Neural progenitor cell (in vitro differentiated cells): ENCODE measurements around the gene SMYD3. TPM values are rescaled to one million over a fixed set of nuclear protein-coding genes. Genes with fewer than 3 reads are reported as not detected.

Experiments
- DNase-seq: peaks from one replicate; pipeline ENCODE4 v3.0.0-alpha.2; 2016; ENCODE audit warnings: low spot score
- H2AFZ ChIP-seq: fragments of 200-600 bp; sonication (generic); replicated peaks from 2 replicates; pipeline ENCODE4 v1.6.1; 2016; ENCODE audit warnings: antibody characterized with exemption
- H3F3A ChIP-seq: fragments of 200-600 bp; sonication (generic); 2 replicates; pipeline ENCODE4 v1.6.1; 2016; ENCODE audit warnings: antibody characterized with exemption, low read depth
- H3K27ac ChIP-seq: fragments of 200-600 bp; sonication (generic); 2 replicates; pipeline ENCODE4 v1.5.1; 2016; ENCODE audit warnings: mild to moderate bottlenecking
- H3K27me3 ChIP-seq: fragments of 200-600 bp; sonication (generic); 2 replicates; pipeline ENCODE4 v1.6.1; 2016; ENCODE audit warnings: mild to moderate bottlenecking, moderate library complexity
- H3K36me3 ChIP-seq: fragments of 200-600 bp; sonication (generic); 2 replicates; pipeline ENCODE4 v1.5.1; 2016
- H3K4me1 ChIP-seq: fragments of 200-600 bp; sonication (generic); 2 replicates; pipeline ENCODE4 v1.6.1; 2016; ENCODE audit warnings: mixed run types
- H3K4me2 ChIP-seq: fragments of 200-600 bp; sonication (generic); 2 replicates; pipeline ENCODE4 v1.6.1; 2016
- H3K4me3 ChIP-seq: fragments of 200-600 bp; sonication (generic); 2 replicates; pipeline ENCODE4 v1.5.1; 2016
- H3K79me2 ChIP-seq: fragments of 200-600 bp; sonication (generic); 2 replicates; pipeline ENCODE4 v1.6.1; 2016; ENCODE audit warnings: low read depth
- H3K9ac ChIP-seq: fragments of 200-600 bp; sonication (generic); 2 replicates; pipeline ENCODE4 v1.6.1; 2016
- H3K9me3 ChIP-seq: fragments of 200-600 bp; sonication (generic); 2 replicates; pipeline ENCODE4 v1.5.1; 2016; ENCODE audit warnings: low read depth
- H4K20me1 ChIP-seq: fragments of 200-600 bp; sonication (generic); 2 replicates; pipeline ENCODE4 v1.6.1; 2016; ENCODE audit warnings: low read depth
- H3K27ac Mint-ChIP-seq: 3 replicates; pipeline ENCODE4 v1.8.0; 2021; ENCODE audit warnings: mixed read lengths
- H3K27me3 Mint-ChIP-seq: 2 replicates; pipeline ENCODE4 v1.8.0; 2022; ENCODE audit warnings: low read depth, mild to moderate bottlenecking, inconsistent platforms, moderate library complexity, mixed read lengths; ENCODE audit not compliant: insufficient read depth
- H3K36me3 Mint-ChIP-seq: 3 replicates; pipeline ENCODE4 v1.8.0; 2021; ENCODE audit warnings: mixed read lengths
- H3K4me1 Mint-ChIP-seq: 3 replicates; pipeline ENCODE4 v1.8.0; 2021; ENCODE audit warnings: mixed read lengths
- H3K4me3 Mint-ChIP-seq: 3 replicates; pipeline ENCODE4 v1.8.0; 2021; ENCODE audit warnings: mild to moderate bottlenecking, moderate library complexity, mixed read lengths
- H3K9me3 Mint-ChIP-seq: 3 replicates; pipeline ENCODE4 v1.8.0; 2020; ENCODE audit warnings: mixed read lengths
- CTCF ChIP-seq: fragments of 200-600 bp; sonication (generic); IDR thresholded peaks from 2 replicates; pipeline ENCODE4 v1.5.1; 2017; ENCODE audit warnings: antibody characterized with exemption, mild to moderate bottlenecking
- EZH2 ChIP-seq: fragments of 200-600 bp; sonication (generic); IDR thresholded peaks from 2 replicates; pipeline ENCODE4 v1.6.1; 2017; ENCODE audit warnings: antibody characterized with exemption, mild to moderate bottlenecking, moderate library complexity
- EZH2phosphoT487 ChIP-seq: fragments of 200-600 bp; sonication (generic); IDR thresholded peaks from 2 replicates; pipeline ENCODE4 v1.6.1; 2017; ENCODE audit warnings: antibody characterized with exemption
- total RNA-seq: library from RNA; depleted of rRNA; stranded (reverse); fragments of >200 nt; gene quantifications from 2 replicates; pipeline ENCODE4 v1.2.3, GENCODE V29; 2015; ENCODE audit warnings: low replicate concordance

Gene SMYD3
- total RNA-seq, 1 donor from 2014 or later: 43.2 TPM

- Mint-ChIP-seq H3K27ac (no peak overlapping the region), H3K4me3 (no peak overlapping the region)
Measured at GRCh38 chr1:246037832-246038231, 469.2 kb downstream of the SMYD3 start.

GRCh38 chr1:246036175-246036574 is 470.9 kb downstream of the SMYD3 start:
- Histone ChIP-seq H3K36me3 (no peaks in the 10 kb centered on the region), H3K4me2 (no peak overlapping the region), H3F3A (no peaks in the 10 kb centered on the region), H3K4me1 (peaks cover 6% of the 10 kb centered on the region), H3K79me2 (no peaks in the 10 kb centered on the region), H3K27ac (no peak overlapping the region), H4K20me1 (no peaks in the 10 kb centered on the region), H2AFZ (no peak overlapping the region), H3K4me3 (no peak overlapping the region), H3K27me3 (no peaks in the 10 kb centered on the region), H3K9me3 (no peaks in the 10 kb centered on the region), H3K9ac (no peak overlapping the region)
- no peak overlapping the region for H3K27ac Mint-ChIP-seq
- H3K4me3 Mint-ChIP-seq: no peak overlapping the region
- no peak for DNase-seq
- H3K4me1 Mint-ChIP-seq: peaks cover 19% of the 10 kb centered on the region
- TF ChIP-seq EZH2 (no peak), CTCF (no peak), EZH2phosphoT487 (no peak)
- peaks cover 2% of the 10 kb centered on the region for H3K27me3 Mint-ChIP-seq
- H3K9me3 Mint-ChIP-seq: no peaks in the 10 kb centered on the region
- no peaks in the 10 kb centered on the region for H3K36me3 Mint-ChIP-seq

More at GRCh38 chr1:246037832-246038231, 469.2 kb downstream of the SMYD3 start:
- Mint-ChIP-seq H3K36me3 (no peaks in the 10 kb centered on the region), H3K4me1 (peaks cover 19% of the 10 kb centered on the region), H3K27me3 (peaks cover 2% of the 10 kb centered on the region), H3K9me3 (no peaks in the 10 kb centered on the region)
- no peak overlapping the region for H3K4me2 ChIP-seq
- H3K27me3 ChIP-seq: no peaks in the 10 kb centered on the region
- DNase-seq: no peak
- H3K36me3 ChIP-seq: no peaks in the 10 kb centered on the region
- H2AFZ ChIP-seq: no peak overlapping the region
- H3K79me2 ChIP-seq: no peaks in the 10 kb centered on the region
- TF ChIP-seq CTCF (no peak), EZH2phosphoT487 (no peak), EZH2 (no peak)
- H3K4me1 ChIP-seq: peaks cover 6% of the 10 kb centered on the region
- no peaks in the 10 kb centered on the region for H3K9me3 ChIP-seq
- no peak overlapping the region for H3K9ac ChIP-seq
- no peak overlapping the region for H3K27ac ChIP-seq
- no peaks in the 10 kb centered on the region for H3F3A ChIP-seq
- H4K20me1 ChIP-seq: no peaks in the 10 kb centered on the region
- no peak overlapping the region for H3K4me3 ChIP-seq

- Histone ChIP-seq H3K9me3 (no peaks in the 10 kb centered on the region), H4K20me1 (no peaks in the 10 kb centered on the region), H3K4me3 (no peak overlapping the region), H3K4me2 (no peak overlapping the region), H3K36me3 (no peaks in the 10 kb centered on the region), H2AFZ (no peak overlapping the region), H3K27me3 (no peaks in the 10 kb centered on the region), H3K79me2 (no peaks in the 10 kb centered on the region), H3F3A (no peaks in the 10 kb centered on the region), H3K9ac (no peak overlapping the region), H3K4me1 (peaks cover 6% of the 10 kb centered on the region), H3K27ac (no peak overlapping the region)
- H3K27ac Mint-ChIP-seq: no peak overlapping the region
- peaks cover 2% of the 10 kb centered on the region for H3K27me3 Mint-ChIP-seq
- H3K36me3 Mint-ChIP-seq: no peaks in the 10 kb centered on the region
- TF ChIP-seq EZH2: no peak
- no peak for TF ChIP-seq EZH2phosphoT487
- no peak for TF ChIP-seq CTCF
- no peak for DNase-seq
- H3K9me3 Mint-ChIP-seq: peaks cover 3% of the 10 kb centered on the region
- H3K4me3 Mint-ChIP-seq: no peak overlapping the region
- H3K4me1 Mint-ChIP-seq: peaks cover 19% of the 10 kb centered on the region
Measured at GRCh38 chr1:246035060-246035541, 472.0 kb downstream of the SMYD3 start.
